Body of pancreas (tissue), 4 donors: ENCODE measurements around the gene VANGL1. TPM values are rescaled to one million over a fixed set of nuclear protein-coding genes. Genes with fewer than 3 reads are reported as not detected.

ENCODE experiments used
- ATAC-seq: fragments of 150-250 bp; one replicate; pipeline ENCODE4 v1.9.1; 2016
- DNase-seq, 4 donors: peaks; one replicate each; pipeline ENCODE4 v3.0.0-alpha.2; 2019
- H3K27ac ChIP-seq, 4 donors: fragments of 200-600 bp; sonication (generic); 1 replicate in 3 of 4; 2 replicates in 1 of 4; pipeline versions ENCODE4 v1.5.1 to v1.6.1; 2016 to 2019; ENCODE audit warnings: mild to moderate bottlenecking in 1 of 4, mixed read lengths in 1 of 4, moderate library complexity in 1 of 4
- H3K27me3 ChIP-seq, 2 donors: fragments of 200-600 bp; sonication (generic); one replicate each; pipeline ENCODE4 v1.6.0; 2016; ENCODE audit warnings: mild to moderate bottlenecking in 1 of 2
- H3K36me3 ChIP-seq, 2 donors: fragments of 200-600 bp; sonication (generic); replicated peaks in 1 of 2; 2 replicates each; pipeline ENCODE4 v1.5.1; 2016; ENCODE audit warnings: low read depth in 2 of 2; ENCODE audit not compliant: insufficient read depth in 1 of 2
- H3K4me1 ChIP-seq: fragments of 200-600 bp; sonication (generic); one replicate; pipeline ENCODE4 v1.6.0; 2016
- H3K4me3 ChIP-seq, 2 donors: fragments of 200-600 bp; sonication (generic); 1 replicate in 1 of 2; 2 replicates in 1 of 2; pipeline ENCODE4 v1.5.1; 2016 to 2019
- H3K9me3 ChIP-seq, 3 donors: fragments of 200-600 bp; sonication (generic); 1 replicate in 2 of 3; 2 replicates in 1 of 3; pipeline ENCODE4 v1.5.1; 2016
- CTCF ChIP-seq, 7 experiments: fragments of 450-650 bp in 4 of 7; fragments of 200-600 bp in 3 of 7; sonication (generic) in 3 of 7; IDR thresholded peaks; one replicate each; pipeline ENCODE4 v1.5.1; 2016 to 2019; ENCODE audit warnings: antibody characterized with exemption in 7 of 7
- POLR2A ChIP-seq, 3 donors: fragments of 450-650 bp; IDR thresholded peaks; one replicate each; pipeline ENCODE4 v1.6.1; 2016; ENCODE audit warnings: antibody characterized with exemption in 3 of 3, mild to moderate bottlenecking in 2 of 3
- WGBS, 2 donors: methylation state at CpG; one replicate each; pipeline ENCODE4 v1.1.5; 2017; 5-methylcytosine and 5-hydroxymethylcytosine counted together
- intact Hi-C: fragments of 100-400 bp; cut with DNase I; formaldehyde crosslinking; loops from one replicate; pipeline ENCODE4 v1.15.1; 2023
- total RNA-seq, 2 donors: library from RNA; depleted of rRNA; stranded (reverse); fragments of >200 nt; gene quantifications; one replicate each; pipeline ENCODE4 v1.1.0, GENCODE V29; 2016

The VANGL1 gene
- total RNA-seq, 2 donors from 2014 or later, result 2.6 to 3.9 TPM

DNA sequence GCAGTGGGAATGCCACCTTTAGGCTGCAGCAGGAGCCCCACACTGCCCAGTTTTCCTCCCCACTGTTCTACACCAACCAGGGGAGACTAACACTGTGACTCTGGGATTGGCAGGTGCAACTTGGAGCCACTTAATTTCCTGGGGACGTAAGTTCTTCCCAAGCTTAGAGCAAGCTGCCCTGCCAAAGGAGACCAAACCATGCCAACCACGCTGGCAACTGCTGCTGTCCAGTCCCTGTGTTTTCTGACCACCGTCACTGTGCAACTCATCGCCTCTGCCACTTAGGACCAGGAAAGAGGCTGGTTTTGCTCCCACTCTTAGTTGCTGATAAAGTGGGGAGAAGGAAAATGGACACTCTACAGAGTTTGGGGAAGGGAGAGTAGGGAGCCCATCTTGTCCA, 50.5 kb downstream of the VANGL1 start:
- H3K27me3 ChIP-seq, result no peaks in the 10 kb centered on the region
- ATAC-seq, result no peak
- 91 to 98% methylated on average over 4 of the region's 4 CpGs for WGBS, 2 donors
- H3K9me3 ChIP-seq, result no peaks in the 10 kb centered on the region
- H3K36me3 ChIP-seq, result peaks cover 0 to 27% of the 10 kb centered on the region in 2 donors
- H3K27ac ChIP-seq, result no peak overlapping the region
- DNase-seq, result no peak
- no peak overlapping the region for H3K4me3 ChIP-seq
- H3K4me1 ChIP-seq, result no peaks in the 10 kb centered on the region
- TF ChIP-seq CTCF (IDR thresholded peaks at IDR 0.05) (no peak), POLR2A (IDR thresholded peaks at IDR 0.05) (no peak)
- intact Hi-C loops, result no loop called here

DNA sequence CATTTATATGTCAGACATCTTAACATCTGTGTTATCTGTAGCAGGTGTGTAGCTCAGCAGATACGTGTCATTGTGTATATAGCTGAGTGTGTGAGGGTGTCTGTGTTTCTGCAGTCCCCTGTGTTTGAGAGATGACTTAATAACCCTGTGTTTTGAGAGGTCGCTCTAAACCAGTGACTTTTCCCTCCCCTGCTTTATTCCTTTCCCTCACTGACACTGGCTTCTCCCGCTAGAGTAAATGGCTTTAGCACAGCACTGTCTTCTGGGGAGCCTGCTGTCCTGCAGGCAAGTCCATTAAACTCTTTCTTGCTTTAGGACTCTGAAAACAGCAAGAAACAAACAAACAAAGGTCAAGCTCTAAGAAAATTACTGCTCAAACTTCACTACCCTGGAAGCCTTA, 53.0 kb downstream of the VANGL1 start:
- 91 to 98% methylated on average over 3 of the region's 3 CpGs for WGBS, 2 donors
- ATAC-seq, result no peak
- TF ChIP-seq CTCF (IDR thresholded peaks at IDR 0.05), result no peak
- H3K27ac ChIP-seq, result no peak overlapping the region
- no peaks in the 10 kb centered on the region for H3K27me3 ChIP-seq
- no peaks in the 10 kb centered on the region for H3K4me1 ChIP-seq
- intact Hi-C loops, result no loop called here
- peaks cover 0 to 22% of the 10 kb centered on the region in 2 donors for H3K36me3 ChIP-seq
- H3K4me3 ChIP-seq, result no peak overlapping the region
- H3K9me3 ChIP-seq, result no peaks in the 10 kb centered on the region
- DNase-seq, result no peak

DNA sequence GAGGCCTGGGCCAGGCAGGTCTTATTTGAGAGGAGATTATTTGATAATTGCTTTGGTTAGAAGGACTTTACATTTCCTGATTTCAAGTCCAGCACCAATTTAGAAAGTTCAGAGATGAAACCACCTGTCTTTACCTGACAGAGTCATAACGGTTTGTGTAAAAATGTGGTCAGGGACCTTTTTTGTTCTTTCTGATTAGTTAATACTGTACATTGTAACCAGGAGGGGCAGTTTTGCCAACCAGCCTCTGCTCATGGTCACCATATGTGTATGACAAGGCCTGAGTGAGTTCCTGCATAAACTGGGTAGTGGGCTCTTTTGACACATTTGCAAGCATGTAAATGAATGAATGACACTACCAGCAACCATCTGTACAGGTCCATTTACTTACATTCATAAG, 55.8 kb downstream of the VANGL1 start:
- no peak for TF ChIP-seq CTCF (IDR thresholded peaks at IDR 0.05)
- no peak for TF ChIP-seq POLR2A (IDR thresholded peaks at IDR 0.05)
- Histone ChIP-seq H3K9me3 (no peaks in the 10 kb centered on the region), H3K4me1 (no peaks in the 10 kb centered on the region), H3K27me3 (no peaks in the 10 kb centered on the region), H3K27ac (no peak overlapping the region), H3K36me3 (no peaks in the 10 kb centered on the region), H3K4me3 (no peak overlapping the region)
- intact Hi-C loops, result no loop called here
- ATAC-seq, result no peak
- WGBS, 2 donors, result 67 to 88% methylated on average over 1 of the region's 1 CpG
- no peak for DNase-seq

DNA sequence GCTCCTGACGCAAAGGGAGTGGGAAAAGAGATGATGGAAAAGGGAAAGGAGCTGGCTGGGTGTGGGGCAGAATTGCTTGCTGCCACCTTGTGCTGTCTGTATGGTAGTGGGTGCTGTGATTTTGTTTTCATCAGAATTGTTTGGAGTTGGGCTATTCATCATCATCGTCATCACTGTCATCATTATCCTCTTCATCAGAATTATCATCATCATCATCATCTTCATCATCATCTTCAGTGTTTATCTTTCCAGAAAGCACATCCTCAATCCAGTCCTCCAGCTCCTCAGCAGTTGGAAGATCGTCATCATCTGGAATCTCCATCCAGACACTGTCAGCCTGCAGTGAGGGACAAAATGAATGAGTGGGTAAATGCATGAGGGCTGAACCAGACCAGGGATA, 59.3 kb downstream of the VANGL1 start:
- Histone ChIP-seq H3K4me3 (no peak overlapping the region), H3K27me3 (no peaks in the 10 kb centered on the region), H3K36me3 (no peaks in the 10 kb centered on the region), H3K4me1 (no peaks in the 10 kb centered on the region), H3K27ac (no peak overlapping the region), H3K9me3 (no peaks in the 10 kb centered on the region)
- intact Hi-C loops, result no loop called here
- DNase-seq (no peak), ATAC-seq (no peak)
- 62 to 77% methylated on average over 3 of the region's 3 CpGs for WGBS, 2 donors
- TF ChIP-seq CTCF (IDR thresholded peaks at IDR 0.05), result no peak
- no peak for TF ChIP-seq POLR2A (IDR thresholded peaks at IDR 0.05)

DNA sequence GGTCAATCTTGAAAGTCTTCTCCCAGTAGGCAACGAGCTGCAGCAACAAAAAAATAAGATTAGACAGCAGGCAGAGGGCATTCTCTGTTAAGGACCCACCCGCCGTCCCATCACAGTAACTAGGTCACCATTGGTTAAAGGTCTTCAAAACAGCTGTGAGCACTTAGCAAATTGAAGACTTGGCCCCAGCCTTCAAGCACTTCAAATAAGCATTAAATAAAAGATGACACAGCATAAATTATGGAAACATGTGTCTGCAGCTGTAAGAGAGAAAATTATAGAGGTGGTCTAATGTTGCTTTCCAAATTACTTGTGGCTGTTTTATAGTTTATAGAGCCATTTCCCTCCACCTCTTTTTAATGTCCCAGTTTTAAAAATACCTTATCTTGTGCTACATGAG, 61.2 kb downstream of the VANGL1 start:
- no peak overlapping the region for H3K27ac ChIP-seq
- H3K9me3 ChIP-seq, result no peaks in the 10 kb centered on the region
- DNase-seq, result no peak
- 69 to 72% methylated on average over 3 of the region's 3 CpGs for WGBS, 2 donors
- no peaks in the 10 kb centered on the region for H3K36me3 ChIP-seq
- TF ChIP-seq CTCF (IDR thresholded peaks at IDR 0.05) (no peak), POLR2A (IDR thresholded peaks at IDR 0.05) (no peak)
- intact Hi-C loops, result no loop called here
- no peak for ATAC-seq
- H3K4me1 ChIP-seq, result no peaks in the 10 kb centered on the region
- no peak overlapping the region for H3K4me3 ChIP-seq
- H3K27me3 ChIP-seq, result no peaks in the 10 kb centered on the region
